A549 (cell line): ENCODE data around the gene MFN2. TPM values are rescaled to one million over a fixed set of nuclear protein-coding genes. Genes with fewer than 3 reads are reported as not detected.

Experiments
- ATAC-seq, 2 experiments: fragments of 200-7000 bp in 1 of 2; fragments of >200 bp in 1 of 2; cut with Nextera tagmentation in 1 of 2; cut with Tn5 transposase in 1 of 2; 3 replicates each; pipeline versions ENCODE4 v1.8.0 to v1.9.1; 2018 to 2020; ENCODE audit warnings: mild to moderate bottlenecking in 1 of 2, moderate library complexity in 1 of 2
- CTCF ChIA-PET: fragments of 300-600 bp; sonication (Branson Sonifier 250); formaldehyde crosslinking; extraction: SDS; loops from one replicate; lab custom pipeline; 2021; ENCODE audit warnings: antibody characterized with exemption, inconsistent platforms; lab: Yijun Ruan, JAX
- POLR2A ChIA-PET: fragments of 350-600 bp; formaldehyde crosslinking; extraction: SDS; loops from one replicate; lab custom pipeline; 2021; ENCODE audit warnings: antibody characterized with exemption, inconsistent platforms; lab: Yijun Ruan, JAX
- DNase-seq, 2 experiments: peaks; one replicate each; pipeline versions ENCODE4 v3.0.0 to v3.0.0-alpha.2; 2011 to 2016; ENCODE audit warnings: low read depth in 1 of 2, low spot score in 1 of 2
- FAIRE-seq: peaks from 2 replicates; lab custom pipeline; 2011; peaks lifted over from hg19 to GRCh38; lab: Jason Lieb, UNC
- H3K27ac ChIP-seq, 2 experiments: fragments of >200 bp; sonication (Bioruptor Twin); formaldehyde crosslinking; 3 replicates each; pipeline ENCODE4 v1.5.1; 2016 to 2017
- H3K4me1 ChIP-seq: fragments of >200 bp; sonication (Bioruptor Twin); formaldehyde crosslinking; 3 replicates; pipeline ENCODE4 v1.6.1; 2016
- H3K4me2 ChIP-seq: fragments of >200 bp; sonication (Bioruptor Twin); formaldehyde crosslinking; 3 replicates; pipeline ENCODE4 v1.6.1; 2016
- H3K4me3 ChIP-seq: fragments of >200 bp; sonication (Bioruptor Twin); formaldehyde crosslinking; 3 replicates; pipeline ENCODE4 v1.5.1; 2016
- H3K9me3 ChIP-seq: fragments of >200 bp; sonication (Bioruptor Twin); formaldehyde crosslinking; 3 replicates; pipeline ENCODE4 v1.6.1; 2016
- FOSB ChIP-seq: fragments of 250-450 bp; sonication (Bioruptor Pico); IDR thresholded peaks from 2 replicates; pipeline ENCODE4 v1.5.0; 2020; ENCODE audit warnings: mild to moderate bottlenecking, moderate library complexity
- GATA3 ChIP-seq: IDR thresholded peaks from 2 replicates; pipeline ENCODE4 v1.6.1; 2012; ENCODE audit warnings: borderline replicate concordance
- HEYL ChIP-seq: fragments of 250-450 bp; sonication (Bioruptor Pico); IDR thresholded peaks from 2 replicates; pipeline ENCODE4 v1.8.0; 2021; ENCODE audit warnings: mild to moderate bottlenecking, moderate library complexity
- HOXB13 ChIP-seq: fragments of 250-450 bp; sonication (Bioruptor Pico); IDR thresholded peaks from 2 replicates; pipeline ENCODE4 v1.5.0; 2020; ENCODE audit warnings: low read depth, mild to moderate bottlenecking, moderate library complexity
- KDM5A ChIP-seq: fragments of 200-600 bp; sonication (generic); IDR thresholded peaks from 2 replicates; pipeline ENCODE4 v1.6.1; 2016; ENCODE audit warnings: antibody characterized with exemption, mild to moderate bottlenecking
- MAFK ChIP-seq: fragments of 450-650 bp; IDR thresholded peaks from 2 replicates; pipeline ENCODE4 v1.6.1; 2014; ENCODE audit not compliant: partially characterized antibody
- NPAS2 ChIP-seq: fragments of 250-450 bp; sonication (Bioruptor Pico); IDR thresholded peaks from 2 replicates; pipeline ENCODE4 v1.8.0; 2022; ENCODE audit warnings: mild to moderate bottlenecking, moderate library complexity, borderline replicate concordance
- POLR2AphosphoS2 ChIP-seq: conservative IDR thresholded peaks from 2 replicates; pipeline ENCODE4 v1.6.1; 2012; ENCODE audit warnings: low read length, improper control_type of control experiment, inconsistent platforms
- RARB ChIP-seq: fragments of 250-450 bp; sonication (Bioruptor Pico); IDR thresholded peaks from 2 replicates; pipeline ENCODE4 v1.8.0; 2021; ENCODE audit warnings: mild to moderate bottlenecking, moderate library complexity
- RCOR1 ChIP-seq: fragments of 150-350 bp; IDR thresholded peaks from 2 replicates; pipeline ENCODE4 v1.6.1; 2014; ENCODE audit warnings: antibody characterized with exemption, low read length, low read depth
- TP53 ChIP-seq: fragments of 250-450 bp; sonication (Bioruptor Pico); IDR thresholded peaks from 2 replicates; pipeline ENCODE4 v1.5.0; 2021; ENCODE audit warnings: mild to moderate bottlenecking, moderate library complexity
- ZNF302 ChIP-seq: fragments of 250-450 bp; sonication (Bioruptor Pico); IDR thresholded peaks from 2 replicates; pipeline ENCODE4 v1.9.0; 2021; ENCODE audit warnings: inconsistent platforms, mild to moderate bottlenecking, moderate library complexity
- WGBS: methylation state at CpG from one replicate; pipeline ENCODE4 v1.1.6; 2017; ENCODE audit errors: missing lambda C conversion rate; 5-methylcytosine and 5-hydroxymethylcytosine counted together
- polyA plus RNA-seq, 4 experiments: library from polyadenylated mRNA; depleted of rRNA in 3 of 4; stranded (reverse); fragments of >200 nt; fragmentation: RNase III in 1 of 4; extraction: RNeasy Plus Mini Kit Qiagen cat#74134 plus additional on column Dnase treatment in 1 of 4; gene quantifications; 2 replicates in 3 of 4; 3 replicates in 1 of 4; pipeline ENCODE4 v1.2.3, GENCODE V29; 2011 to 2017
- TF ChIP-seq, protein P1 (sequence below): fragments of 200-600 bp; sonication (generic); IDR thresholded peaks from 2 replicates; pipeline ENCODE4 v1.6.1; 2016; ENCODE audit warnings: antibody characterized with exemption, mild to moderate bottlenecking, moderate library complexity
- TF ChIP-seq, protein P2 (sequence below): IDR thresholded peaks from 2 replicates; pipeline ENCODE4 v1.6.1; 2012

The MFN2 gene
- polyA plus RNA-seq, 2 of the 4 experiments (the other 2 are of a cell fraction): 34.7 to 36.8 TPM

DNA sequence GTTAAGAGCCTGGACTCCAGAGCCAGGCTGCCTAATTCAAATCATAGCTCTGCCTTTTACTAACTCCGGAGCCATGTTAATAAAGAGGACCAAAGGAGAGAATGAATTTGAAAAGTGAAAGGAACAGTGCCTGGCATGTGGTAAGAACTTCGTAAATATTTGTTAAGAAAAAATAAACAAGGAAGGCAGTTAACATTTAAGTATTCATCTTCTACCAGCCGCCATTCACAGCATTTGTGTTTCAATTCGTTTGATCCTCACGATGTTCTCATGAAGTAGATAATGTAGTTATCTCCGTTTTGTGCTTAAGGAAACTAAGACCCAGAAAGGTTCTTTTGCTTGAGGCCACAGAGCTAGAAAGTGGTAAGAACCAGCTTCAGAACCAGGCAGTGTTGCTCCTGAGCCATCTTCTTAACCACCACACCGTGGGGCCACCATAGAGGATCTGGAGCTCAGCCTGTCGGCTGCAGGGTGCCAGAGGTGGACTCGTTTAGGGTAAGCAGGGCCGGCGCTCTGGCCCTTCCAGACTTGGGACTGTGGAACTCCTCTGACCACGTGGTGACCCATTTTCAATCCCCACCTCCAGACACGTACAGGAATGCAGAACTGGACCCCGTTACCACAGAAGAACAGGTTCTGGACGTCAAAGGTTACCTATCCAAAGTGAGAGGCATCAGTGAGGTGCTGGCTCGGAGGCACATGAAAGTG lies 11.9 kb downstream of the MFN2 start:
- Histone ChIP-seq H3K4me2 (no peak overlapping the region), H3K9me3 (no peaks in the 10 kb centered on the region), H3K4me3 (no peak overlapping the region), H3K27ac (no peak overlapping the region), H3K4me1 (no peaks in the 10 kb centered on the region)
- CTCF ChIA-PET: interaction anchor here (1.5 kb wide), 2 partner anchors 12 to 39 kb away, joined by 3 to 4 read pairs; no protein-coding TSS in a partner anchor
- TF ChIP-seq HOXB13: no peak
- no peak for TF ChIP-seq GATA3
- TF ChIP-seq RARB (CRISPR knock-in tag): no peak
- no peak for TF ChIP-seq KDM5A
- TF ChIP-seq, protein P1, sequence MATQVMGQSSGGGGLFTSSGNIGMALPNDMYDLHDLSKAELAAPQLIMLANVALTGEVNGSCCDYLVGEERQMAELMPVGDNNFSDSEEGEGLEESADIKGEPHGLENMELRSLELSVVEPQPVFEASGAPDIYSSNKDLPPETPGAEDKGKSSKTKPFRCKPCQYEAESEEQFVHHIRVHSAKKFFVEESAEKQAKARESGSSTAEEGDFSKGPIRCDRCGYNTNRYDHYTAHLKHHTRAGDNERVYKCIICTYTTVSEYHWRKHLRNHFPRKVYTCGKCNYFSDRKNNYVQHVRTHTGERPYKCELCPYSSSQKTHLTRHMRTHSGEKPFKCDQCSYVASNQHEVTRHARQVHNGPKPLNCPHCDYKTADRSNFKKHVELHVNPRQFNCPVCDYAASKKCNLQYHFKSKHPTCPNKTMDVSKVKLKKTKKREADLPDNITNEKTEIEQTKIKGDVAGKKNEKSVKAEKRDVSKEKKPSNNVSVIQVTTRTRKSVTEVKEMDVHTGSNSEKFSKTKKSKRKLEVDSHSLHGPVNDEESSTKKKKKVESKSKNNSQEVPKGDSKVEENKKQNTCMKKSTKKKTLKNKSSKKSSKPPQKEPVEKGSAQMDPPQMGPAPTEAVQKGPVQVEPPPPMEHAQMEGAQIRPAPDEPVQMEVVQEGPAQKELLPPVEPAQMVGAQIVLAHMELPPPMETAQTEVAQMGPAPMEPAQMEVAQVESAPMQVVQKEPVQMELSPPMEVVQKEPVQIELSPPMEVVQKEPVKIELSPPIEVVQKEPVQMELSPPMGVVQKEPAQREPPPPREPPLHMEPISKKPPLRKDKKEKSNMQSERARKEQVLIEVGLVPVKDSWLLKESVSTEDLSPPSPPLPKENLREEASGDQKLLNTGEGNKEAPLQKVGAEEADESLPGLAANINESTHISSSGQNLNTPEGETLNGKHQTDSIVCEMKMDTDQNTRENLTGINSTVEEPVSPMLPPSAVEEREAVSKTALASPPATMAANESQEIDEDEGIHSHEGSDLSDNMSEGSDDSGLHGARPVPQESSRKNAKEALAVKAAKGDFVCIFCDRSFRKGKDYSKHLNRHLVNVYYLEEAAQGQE: no peak
- no peak for TF ChIP-seq TP53
- ATAC-seq: no peak
- no peak for FAIRE-seq
- DNase-seq: no peak
- WGBS: 85% methylated on average over 15 of the region's 16 CpGs
- POLR2A ChIA-PET: interaction anchor here (0.6 to 1.1 kb wide), 2 partner anchors 9 to 38 kb away, joined by 3 to 4 read pairs; no protein-coding TSS in a partner anchor

DNA sequence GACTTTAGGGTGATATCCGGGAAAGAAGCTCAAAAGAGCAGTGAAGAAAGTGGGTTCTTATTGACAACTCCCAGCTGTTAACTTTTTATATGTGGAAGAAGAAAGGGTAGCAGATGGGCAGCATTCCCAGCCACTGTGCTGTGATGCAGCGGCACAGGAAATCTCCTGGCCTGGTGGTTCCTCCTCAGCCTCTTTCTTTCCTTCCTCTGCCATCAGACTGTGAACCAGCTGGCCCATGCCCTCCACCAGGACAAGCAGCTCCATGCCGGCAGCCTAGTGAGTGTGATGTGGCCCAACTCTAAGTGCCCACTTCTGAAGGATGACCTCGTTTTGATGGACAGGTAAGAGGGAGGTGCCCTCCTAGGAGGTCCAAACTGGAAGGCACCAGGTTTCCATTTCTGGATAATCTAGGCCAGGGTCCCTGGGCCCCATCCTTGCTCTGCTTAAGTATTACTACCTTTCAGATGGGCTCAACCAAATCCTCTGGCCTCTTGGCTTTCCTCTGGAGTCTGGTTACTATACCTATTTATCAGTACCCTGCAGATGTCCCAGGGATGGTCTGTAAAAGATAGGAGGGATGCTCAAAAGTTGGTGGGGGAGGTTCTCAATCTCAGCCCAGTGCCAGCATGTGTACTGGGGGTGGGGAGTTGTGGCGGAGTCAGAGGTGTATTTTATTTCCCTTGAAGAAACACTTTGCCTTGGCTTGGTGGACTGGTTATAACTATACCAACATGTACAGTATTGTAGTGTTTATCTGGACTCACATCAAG lies 17.0 kb downstream of the MFN2 start:
- Histone ChIP-seq H3K4me2 (no peak overlapping the region), H3K4me1 (peaks cover 8% of the 10 kb centered on the region; the same call in 1 of the 3 replicates), H3K27ac (no peak overlapping the region)
- DNase-seq (no peak), ATAC-seq (no peak)
- POLR2A ChIA-PET: no interaction called here
- no peak for TF ChIP-seq GATA3
- TF ChIP-seq, all 56 proteins: peak for 0
- no peak overlapping the region for H3K4me3 ChIP-seq
- no peaks in the 10 kb centered on the region for H3K9me3 ChIP-seq
- no peak for FAIRE-seq
- CTCF ChIA-PET: no interaction called here
- WGBS: 80% methylated on average over 5 of the region's 5 CpGs

DNA sequence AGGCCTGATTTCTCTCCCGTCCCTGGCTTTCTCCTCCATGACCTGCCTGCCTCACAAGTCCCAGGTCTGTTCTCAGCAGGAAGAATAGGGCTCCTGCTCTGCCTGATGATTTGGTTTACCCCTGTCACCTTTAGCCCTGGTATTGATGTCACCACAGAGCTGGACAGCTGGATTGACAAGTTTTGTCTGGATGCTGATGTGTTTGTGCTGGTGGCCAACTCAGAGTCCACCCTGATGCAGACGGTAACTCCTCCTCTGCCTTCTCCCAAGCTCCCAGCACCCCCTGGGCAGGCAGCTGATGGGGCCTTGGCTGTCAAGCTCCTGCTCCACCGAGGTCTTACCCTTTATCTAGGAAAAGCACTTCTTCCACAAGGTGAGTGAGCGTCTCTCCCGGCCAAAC lies 18.4 kb downstream of the MFN2 start:
- DNase-seq (no peak), ATAC-seq (no peak), FAIRE-seq (no peak)
- Histone ChIP-seq H3K9me3 (no peaks in the 10 kb centered on the region), H3K4me2 (no peak overlapping the region), H3K4me1 (peaks cover 8% of the 10 kb centered on the region; the same call in 1 of the 3 replicates), H3K27ac (no peak overlapping the region), H3K4me3 (no peak overlapping the region)
- 83% methylated on average over 3 of the region's 5 CpGs for WGBS
- CTCF ChIA-PET: interaction anchor here (1.0 kb wide), 1 partner anchor 64 kb away, joined by 3 read pairs; the partner anchor contains the start of gene PLOD1
- POLR2A ChIA-PET: no interaction called here
- no peak for TF ChIP-seq MAFK
- TF ChIP-seq POLR2AphosphoS2: no peak
- no peak for TF ChIP-seq NPAS2 (CRISPR knock-in tag)
- no peak for TF ChIP-seq ZNF302 (CRISPR knock-in tag)
- no peak for TF ChIP-seq RCOR1
- no peak for TF ChIP-seq HEYL (CRISPR knock-in tag)
- TF ChIP-seq FOSB: no peak
- TF ChIP-seq, protein P2, sequence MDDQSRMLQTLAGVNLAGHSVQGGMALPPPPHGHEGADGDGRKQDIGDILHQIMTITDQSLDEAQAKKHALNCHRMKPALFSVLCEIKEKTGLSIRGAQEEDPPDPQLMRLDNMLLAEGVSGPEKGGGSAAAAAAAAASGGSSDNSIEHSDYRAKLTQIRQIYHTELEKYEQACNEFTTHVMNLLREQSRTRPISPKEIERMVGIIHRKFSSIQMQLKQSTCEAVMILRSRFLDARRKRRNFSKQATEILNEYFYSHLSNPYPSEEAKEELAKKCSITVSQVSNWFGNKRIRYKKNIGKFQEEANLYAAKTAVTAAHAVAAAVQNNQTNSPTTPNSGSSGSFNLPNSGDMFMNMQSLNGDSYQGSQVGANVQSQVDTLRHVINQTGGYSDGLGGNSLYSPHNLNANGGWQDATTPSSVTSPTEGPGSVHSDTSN: no peak
